Inferior parietal cortex (tissue), 1 donor: ENCODE measurements around the gene PDZRN3.

Source experiments
- DNase-seq: peaks from one replicate; pipeline ENCODE4 v3.0.0-alpha.2; 2016; ENCODE audit errors: extremely low spot score

PDZRN3 gene

GRCh38 chr3:73624821-73625665 is at the start of gene PDZRN3:
PDZRN3 (minus strand) TSS chr3:73624941.
- no peak for DNase-seq

GRCh38 chr3:73674280-73674679 is 49.5 kb upstream of the PDZRN3 start:
- DNase-seq = no peak

GRCh38 chr3:73669260-73669659 is 44.5 kb upstream of the PDZRN3 start:
- no peak for DNase-seq

- DNase-seq = no peak
These were observed 43.6 kb upstream of the PDZRN3 start for GRCh38 chr3:73668391-73668790.

GRCh38 chr3:73667889-73668288 is 43.1 kb upstream of the PDZRN3 start:
- no peak for DNase-seq

GRCh38 chr3:73665286-73665685 is 40.5 kb upstream of the PDZRN3 start:
- no peak for DNase-seq

- no peak for DNase-seq
These were observed 39.6 kb upstream of the PDZRN3 start for GRCh38 chr3:73664389-73664788.

- no peak for DNase-seq
These were observed 38.8 kb upstream of the PDZRN3 start for GRCh38 chr3:73663495-73663894.

- no peak for DNase-seq
These were observed 36.5 kb upstream of the PDZRN3 start for GRCh38 chr3:73661265-73661664.

- no peak for DNase-seq
These were observed 33.5 kb upstream of the PDZRN3 start for GRCh38 chr3:73658227-73658626.

- no peak for DNase-seq
These were observed 32.4 kb upstream of the PDZRN3 start for GRCh38 chr3:73657186-73657585.

GRCh38 chr3:73656241-73656890 is 31.6 kb upstream of the PDZRN3 start:
- DNase-seq = no peak

GRCh38 chr3:73655197-73655596 is 30.5 kb upstream of the PDZRN3 start:
- no peak for DNase-seq

- DNase-seq = no peak
These were observed 29.1 kb upstream of the PDZRN3 start for GRCh38 chr3:73653877-73654276.

GRCh38 chr3:73653351-73653750 is 28.6 kb upstream of the PDZRN3 start:
- no peak for DNase-seq

- no peak for DNase-seq
These were observed 28.2 kb upstream of the PDZRN3 start for GRCh38 chr3:73652896-73653295.

GRCh38 chr3:73637042-73637441 is 12.3 kb upstream of the PDZRN3 start:
- no peak for DNase-seq

GRCh38 chr3:73635254-73635653 is 10.5 kb upstream of the PDZRN3 start:
- no peak for DNase-seq

- no peak for DNase-seq
These were observed 9.2 kb upstream of the PDZRN3 start for GRCh38 chr3:73633916-73634344.

- DNase-seq = no peak
These were observed 8.7 kb upstream of the PDZRN3 start for GRCh38 chr3:73633453-73633852.

- DNase-seq = no peak
These were observed 1.4 kb upstream of the PDZRN3 start for GRCh38 chr3:73626106-73626505.

GRCh38 chr3:73624017-73624820 is 522 bp downstream of the PDZRN3 start:
- no peak for DNase-seq
